ENCODE measurements around the gene RABEP2.
"Not testable (repeated sequence)": the region's sequence is repeated elsewhere in the genome, so short reads cannot be mapped to it uniquely, and the experiment has no call there.

Gene RABEP2

DNA sequence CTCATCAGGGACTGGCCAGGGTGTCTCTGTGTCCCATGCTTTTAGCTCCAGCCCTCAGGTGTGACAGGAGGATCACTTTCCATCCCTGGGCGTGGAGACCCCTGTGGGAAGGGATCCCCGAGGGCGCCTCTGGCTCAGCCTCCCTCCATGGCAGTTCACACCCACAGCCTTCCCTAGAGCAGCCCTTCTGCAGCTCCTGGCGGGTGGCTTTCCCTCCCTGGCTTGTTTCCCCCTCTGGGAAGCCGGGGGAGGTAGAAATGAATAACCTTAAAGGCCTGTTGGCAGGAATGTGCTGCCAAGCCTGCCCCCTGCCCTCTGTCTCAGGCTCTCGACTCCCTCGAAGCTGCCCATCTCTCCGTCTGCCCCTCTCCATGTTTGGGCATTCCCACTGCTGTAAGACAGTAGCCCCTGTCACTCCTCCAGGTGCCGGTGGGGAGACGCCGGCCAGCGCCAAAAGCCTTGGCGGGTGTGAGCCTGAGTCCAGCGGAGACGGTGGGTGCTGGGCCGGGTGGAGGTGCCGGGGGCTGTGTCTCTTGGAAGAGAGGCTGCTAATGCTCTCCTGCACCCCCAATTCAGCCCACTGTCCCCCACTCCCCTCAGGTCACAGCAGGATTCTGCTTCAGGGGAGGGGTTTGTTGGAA, 48.9 kb downstream of the RABEP2 start:
- DNase-seq (ENCODE audit: low read depth) = no peak
- Histone ChIP-seq H3K36me3 (ENCODE audit: control insufficient read depth, insufficient read depth, low read length, severe bottlenecking) (peaks cover 25% of the 10 kb centered on the region), H3K4me3 (ENCODE audit: low read length) (no peak overlapping the region)

DNA sequence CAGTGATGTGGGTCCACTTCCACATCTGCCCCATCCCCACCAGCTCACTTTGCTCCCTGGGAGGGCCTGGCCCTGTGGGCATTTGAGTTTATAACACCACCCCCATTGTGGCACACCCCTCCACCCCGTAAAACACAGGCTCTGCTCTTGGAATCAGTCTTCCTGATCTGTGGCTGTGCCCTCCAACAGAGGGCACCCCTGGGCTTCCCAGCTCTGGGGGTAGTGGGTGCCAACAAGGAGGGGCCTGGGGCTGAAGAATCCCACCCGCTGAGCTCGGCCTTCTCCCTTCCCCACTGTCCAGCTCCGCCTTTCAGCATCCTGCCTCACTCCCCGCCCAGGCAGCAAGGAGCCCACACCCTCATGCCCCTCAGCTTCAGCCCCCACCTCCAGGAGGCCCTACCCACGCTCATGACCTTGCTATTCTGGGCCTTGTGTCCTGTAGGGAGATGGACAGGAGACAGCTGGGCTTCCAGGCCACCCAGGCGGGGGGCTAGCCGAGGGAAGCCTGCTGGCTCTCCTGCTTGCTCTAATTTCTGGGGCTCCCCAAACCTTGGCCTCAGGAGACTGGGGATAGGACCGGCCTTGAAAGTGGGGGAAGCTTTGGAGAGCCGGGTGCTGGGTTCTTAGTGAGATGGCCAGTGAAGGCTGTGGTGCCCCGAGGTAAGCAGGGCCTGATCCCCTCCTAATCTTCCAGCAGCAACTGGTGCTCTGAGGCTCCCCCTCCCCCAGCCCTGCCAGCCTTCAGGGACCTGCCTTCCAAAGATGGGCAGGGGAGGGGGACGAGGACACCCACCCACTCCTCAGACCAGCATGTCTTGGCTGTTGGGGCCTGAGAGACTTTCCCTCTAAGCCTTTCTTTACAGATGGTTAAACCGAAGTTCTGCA, 49.7 kb downstream of the RABEP2 start:
- no peak for DNase-seq (ENCODE audit: low read depth)
- Histone ChIP-seq H3K4me3 (ENCODE audit: low read length) (no peak overlapping the region), H3K4me1 (ENCODE audit: control insufficient read depth, insufficient read depth, low read length) (peaks cover 5% of the 10 kb centered on the region), H3K27me3 (replicated peaks; ENCODE audit: control insufficient read depth, insufficient read depth, low read length) (no peaks in the 10 kb centered on the region), H3K9ac (ENCODE audit: low read length) (no peak overlapping the region), H3K9me3 (ENCODE audit: control insufficient read depth, low read length) (no peaks in the 10 kb centered on the region), H3K36me3 (ENCODE audit: control insufficient read depth, insufficient read depth, low read length, severe bottlenecking) (peaks cover 32% of the 10 kb centered on the region)

More for the DNA sequence above, 48.9 kb downstream of the RABEP2 start:
- H3K9me3 ChIP-seq (ENCODE audit: control insufficient read depth, low read length) = no peaks in the 10 kb centered on the region
- H3K9ac ChIP-seq (ENCODE audit: low read length) = no peak overlapping the region
- H3K4me1 ChIP-seq (ENCODE audit: control insufficient read depth, insufficient read depth, low read length) = peaks cover 5% of the 10 kb centered on the region
- peaks cover 5% of the 10 kb centered on the region for H3K27me3 ChIP-seq (replicated peaks; ENCODE audit: control insufficient read depth, insufficient read depth, low read length)

DNA sequence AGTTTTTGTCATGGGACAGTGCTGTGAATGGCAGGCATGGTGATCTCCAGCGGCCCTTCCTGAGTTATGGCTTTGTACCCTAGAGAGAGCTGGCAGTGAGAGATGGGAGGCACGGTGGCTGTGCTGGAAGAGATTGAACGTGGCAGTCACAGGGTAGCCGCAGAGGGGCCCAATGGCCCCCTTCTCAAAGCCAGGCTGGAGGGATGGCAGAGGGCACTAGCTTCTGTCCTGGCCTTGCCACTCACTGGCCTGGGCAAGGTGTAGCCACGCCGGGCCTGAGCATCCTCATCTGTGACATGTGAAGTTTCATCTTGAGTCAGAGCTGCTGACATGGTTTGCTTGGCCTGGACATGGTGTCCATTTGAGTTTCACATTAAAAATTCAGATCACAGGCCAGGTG, 50.6 kb downstream of the RABEP2 start:
- Histone ChIP-seq H3K4me1 (ENCODE audit: control insufficient read depth, insufficient read depth, low read length) (peaks cover 3% of the 10 kb centered on the region), H3K27me3 (replicated peaks; ENCODE audit: control insufficient read depth, insufficient read depth, low read length) (no peaks in the 10 kb centered on the region), H3K36me3 (ENCODE audit: control insufficient read depth, insufficient read depth, low read length, severe bottlenecking) (peaks cover 41% of the 10 kb centered on the region), H3K9ac (ENCODE audit: low read length) (no peak overlapping the region), H3K9me3 (ENCODE audit: control insufficient read depth, low read length) (no peaks in the 10 kb centered on the region), H3K4me3 (ENCODE audit: low read length) (no peak overlapping the region)
- DNase-seq (ENCODE audit: low read depth) = no peak

- no peaks in the 10 kb centered on the region for H3K9me3 ChIP-seq (ENCODE audit: control insufficient read depth, low read length)
- peak; percentile 38 for DNase-seq (ENCODE audit: low read depth)
- H3K27me3 ChIP-seq (replicated peaks; ENCODE audit: control insufficient read depth, insufficient read depth, low read length) = no peaks in the 10 kb centered on the region
- peaks cover 49% of the 10 kb centered on the region for H3K36me3 ChIP-seq (ENCODE audit: control insufficient read depth, insufficient read depth, low read length, severe bottlenecking)
- H3K9ac ChIP-seq (ENCODE audit: low read length) = no peak overlapping the region
- H3K4me3 ChIP-seq (ENCODE audit: low read length) = no peak overlapping the region
- H3K4me1 ChIP-seq (ENCODE audit: control insufficient read depth, insufficient read depth, low read length) = no peaks in the 10 kb centered on the region
Measured at GRCh38 chr16:28873543-28874201, 51.4 kb downstream of the RABEP2 start.

DNA sequence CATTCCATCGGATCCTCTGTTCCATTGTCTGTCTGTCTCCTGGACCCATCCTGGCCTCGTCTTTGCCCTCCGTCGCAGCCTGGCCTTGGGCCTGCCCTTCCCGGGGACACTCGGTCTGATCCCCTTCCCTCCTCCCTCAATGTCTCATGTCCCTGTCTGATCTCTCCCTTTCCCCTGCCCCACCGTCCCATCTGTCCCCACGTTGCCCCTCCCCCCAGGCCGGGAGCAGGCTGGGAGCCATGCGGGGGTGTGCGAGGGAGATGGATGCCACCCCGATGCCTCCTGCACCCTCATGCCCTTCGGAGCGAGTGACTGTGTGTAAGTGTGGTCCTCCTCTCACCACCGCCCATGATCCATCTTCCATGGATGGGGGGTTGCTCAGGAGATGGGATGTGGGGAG, 52.1 kb downstream of the RABEP2 start:
- Histone ChIP-seq H3K27me3 (replicated peaks; ENCODE audit: control insufficient read depth, insufficient read depth, low read length) (no peaks in the 10 kb centered on the region), H3K9ac (ENCODE audit: low read length) (no peak overlapping the region), H3K4me3 (ENCODE audit: low read length) (no peak overlapping the region), H3K36me3 (ENCODE audit: control insufficient read depth, insufficient read depth, low read length, severe bottlenecking) (peaks cover 53% of the 10 kb centered on the region), H3K4me1 (ENCODE audit: control insufficient read depth, insufficient read depth, low read length) (no peaks in the 10 kb centered on the region), H3K9me3 (ENCODE audit: control insufficient read depth, low read length) (no peaks in the 10 kb centered on the region)
- no peak for DNase-seq (ENCODE audit: low read depth)

GRCh38 chr16:28869201-28869600, 55.8 kb downstream of the RABEP2 start:
- Histone ChIP-seq H3K27me3 (replicated peaks; ENCODE audit: control insufficient read depth, insufficient read depth, low read length) (no peaks in the 10 kb centered on the region), H3K36me3 (ENCODE audit: control insufficient read depth, insufficient read depth, low read length, severe bottlenecking) (peaks cover 60% of the 10 kb centered on the region), H3K4me3 (ENCODE audit: low read length) (no peak overlapping the region), H3K9ac (ENCODE audit: low read length) (no peak overlapping the region), H3K9me3 (ENCODE audit: control insufficient read depth, low read length) (no peaks in the 10 kb centered on the region), H3K4me1 (ENCODE audit: control insufficient read depth, insufficient read depth, low read length) (peaks cover 14% of the 10 kb centered on the region)
- DNase-seq (ENCODE audit: low read depth) = no peak

- H3K4me3 ChIP-seq (ENCODE audit: low read length); H3K27me3 ChIP-seq (replicated peaks; ENCODE audit: control insufficient read depth, insufficient read depth, low read length); H3K9ac ChIP-seq (ENCODE audit: low read length); DNase-seq (ENCODE audit: low read depth); H3K9me3 ChIP-seq (ENCODE audit: control insufficient read depth, low read length): not testable (repeated sequence)
- peaks cover 55% of the 10 kb centered on the region for H3K36me3 ChIP-seq (ENCODE audit: control insufficient read depth, insufficient read depth, low read length, severe bottlenecking)
- H3K4me1 ChIP-seq (ENCODE audit: control insufficient read depth, insufficient read depth, low read length) = peaks cover 15% of the 10 kb centered on the region
Measured at GRCh38 chr16:28867646-28868045, 57.4 kb downstream of the RABEP2 start.

DNA sequence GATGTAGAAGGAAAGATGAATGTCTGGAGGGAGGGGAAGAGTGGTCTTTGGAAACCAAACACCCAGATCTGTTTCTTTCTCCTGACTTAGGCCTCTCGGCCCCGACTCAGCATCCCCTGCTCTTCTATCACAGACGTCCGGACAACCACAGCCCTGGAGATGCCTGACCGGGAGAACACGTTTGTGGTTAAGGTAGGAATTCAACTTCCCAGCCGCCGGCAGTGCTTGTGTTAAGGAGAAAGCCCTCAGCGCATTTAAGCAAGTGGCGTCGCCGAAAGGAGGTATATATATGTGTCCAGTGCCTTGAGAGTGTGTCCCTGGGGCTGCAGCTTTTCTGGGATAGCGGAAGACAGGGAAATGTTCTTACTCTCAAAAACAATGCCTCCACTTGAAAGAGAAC, 57.8 kb downstream of the RABEP2 start:
- Histone ChIP-seq H3K9ac (ENCODE audit: low read length) (no peak overlapping the region), H3K36me3 (ENCODE audit: control insufficient read depth, insufficient read depth, low read length, severe bottlenecking) (peaks cover 51% of the 10 kb centered on the region), H3K4me3 (ENCODE audit: low read length) (no peak overlapping the region), H3K4me1 (ENCODE audit: control insufficient read depth, insufficient read depth, low read length) (peaks cover 15% of the 10 kb centered on the region), H3K9me3 (ENCODE audit: control insufficient read depth, low read length) (no peaks in the 10 kb centered on the region), H3K27me3 (replicated peaks; ENCODE audit: control insufficient read depth, insufficient read depth, low read length) (no peaks in the 10 kb centered on the region)
- DNase-seq (ENCODE audit: low read depth) = no peak

GRCh38 chr16:28866454-28866804, 58.6 kb downstream of the RABEP2 start:
- H3K9me3 ChIP-seq (ENCODE audit: control insufficient read depth, low read length) = no peaks in the 10 kb centered on the region
- H3K9ac ChIP-seq (ENCODE audit: low read length) = no peak overlapping the region
- H3K4me1 ChIP-seq (ENCODE audit: control insufficient read depth, insufficient read depth, low read length) = peaks cover 15% of the 10 kb centered on the region
- no peak for DNase-seq (ENCODE audit: low read depth)
- H3K27me3 ChIP-seq (replicated peaks; ENCODE audit: control insufficient read depth, insufficient read depth, low read length) = no peaks in the 10 kb centered on the region
- peaks cover 42% of the 10 kb centered on the region for H3K36me3 ChIP-seq (ENCODE audit: control insufficient read depth, insufficient read depth, low read length, severe bottlenecking)
- H3K4me3 ChIP-seq (ENCODE audit: low read length) = no peak overlapping the region

DNA sequence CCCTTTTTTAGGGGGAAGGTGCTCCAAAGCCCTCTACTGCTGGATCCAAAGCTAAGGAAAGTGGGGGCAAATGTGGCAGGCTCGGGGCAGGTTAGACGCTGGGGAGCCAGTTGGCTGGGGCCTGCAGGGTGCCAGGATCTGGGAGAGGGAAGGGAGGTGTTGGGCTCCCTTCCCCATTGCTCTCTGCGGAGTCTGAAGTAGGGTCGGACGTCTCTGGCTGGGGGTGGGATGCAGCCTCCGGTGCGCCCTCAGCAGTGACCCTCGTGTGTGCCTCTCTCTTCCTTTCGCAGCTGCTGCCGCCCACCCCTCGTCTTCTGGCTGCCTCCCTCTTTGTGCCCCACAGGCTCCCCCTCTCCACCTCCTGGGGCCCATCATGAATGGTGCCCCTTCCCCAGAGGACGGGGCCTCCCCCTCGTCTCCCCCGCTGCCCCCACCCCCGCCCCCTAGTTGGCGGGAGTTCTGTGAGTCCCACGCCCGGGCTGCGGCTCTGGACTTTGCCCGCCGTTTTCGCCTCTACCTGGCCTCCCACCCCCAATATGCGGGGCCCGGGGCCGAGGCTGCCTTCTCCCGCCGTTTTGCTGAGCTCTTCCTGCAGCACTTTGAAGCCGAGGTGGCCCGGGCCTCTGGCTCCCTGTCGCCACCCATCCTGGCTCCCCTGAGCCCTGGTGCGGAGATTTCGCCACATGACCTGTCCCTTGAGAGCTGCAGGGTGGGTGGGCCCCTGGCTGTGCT, 59.1 kb downstream of the RABEP2 start:
- no peaks in the 10 kb centered on the region for H3K27me3 ChIP-seq (replicated peaks; ENCODE audit: control insufficient read depth, insufficient read depth, low read length)

More for the DNA sequence above, 59.1 kb downstream of the RABEP2 start:
- no peaks in the 10 kb centered on the region for H3K9me3 ChIP-seq (ENCODE audit: control insufficient read depth, low read length)
- no peak for DNase-seq (ENCODE audit: low read depth)
- H3K9ac ChIP-seq (ENCODE audit: low read length) = peak overlapping the region; percentile 100
- H3K4me1 ChIP-seq (ENCODE audit: control insufficient read depth, insufficient read depth, low read length) = peaks cover 15% of the 10 kb centered on the region
- H3K36me3 ChIP-seq (ENCODE audit: control insufficient read depth, insufficient read depth, low read length, severe bottlenecking) = peaks cover 37% of the 10 kb centered on the region
- no peak overlapping the region for H3K4me3 ChIP-seq (ENCODE audit: low read length)

All from adipocyte (in vitro differentiated cells).